ENCODE measurements around the gene ZNF101. TPM values are rescaled to one million over a fixed set of nuclear protein-coding genes. Genes with fewer than 3 reads are reported as not detected.

The ZNF101 gene
- polyA plus RNA-seq, 1 experiment: 2.5 TPM

DNA sequence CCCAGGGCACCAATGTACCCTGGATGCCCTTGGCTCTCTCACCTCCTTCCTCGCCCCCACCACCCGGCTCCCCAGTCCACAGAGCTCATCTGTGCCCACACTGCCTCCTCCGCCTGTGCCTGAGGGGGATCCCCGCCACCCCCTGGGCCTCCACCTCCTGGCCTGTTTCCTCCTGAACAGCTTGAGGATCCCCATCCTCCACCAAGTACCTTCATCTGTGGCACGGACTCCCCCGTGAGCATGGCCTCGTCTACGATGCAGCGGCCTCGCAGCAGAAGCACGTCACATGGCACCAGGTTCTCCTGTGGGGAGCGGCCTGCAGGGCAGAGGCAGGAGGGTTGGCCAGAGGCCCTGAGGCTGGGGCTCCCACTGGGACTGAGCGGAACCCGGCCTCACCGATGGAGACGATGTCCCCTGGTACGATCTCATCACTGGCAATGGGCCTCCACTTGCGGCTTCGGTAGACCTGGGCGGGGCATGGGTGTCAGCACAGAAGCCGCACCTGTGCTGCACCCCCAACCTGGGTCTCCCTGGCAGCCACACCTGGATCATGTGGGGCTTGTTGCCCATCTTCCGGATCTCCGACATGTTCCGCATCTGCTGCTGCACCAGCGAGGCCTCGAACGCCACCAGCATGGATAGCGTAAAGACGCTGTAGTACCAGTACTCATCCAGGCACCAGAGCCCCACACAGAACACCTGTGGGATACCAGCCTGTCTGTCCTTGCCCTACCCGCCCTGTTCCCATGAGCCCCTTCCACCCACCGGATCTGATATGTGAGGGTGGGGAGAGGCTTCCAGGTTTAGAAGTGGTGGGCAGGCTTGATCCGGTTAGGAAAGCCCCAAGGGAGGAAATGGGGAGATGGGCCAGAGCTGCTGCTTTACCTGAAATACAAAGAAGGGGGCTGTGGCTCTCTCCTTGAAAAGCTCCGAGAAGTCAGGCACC, 11.9 kb upstream of the ZNF101 start:
- no peak overlapping the region for H3K4me3 ChIP-seq (ENCODE audit: low read depth, low read length)
- peaks cover 58% of the 10 kb centered on the region for H3K36me3 ChIP-seq (ENCODE audit: control insufficient read depth, insufficient read depth, low read length)
- ChIA-PET POLR2A (no interaction called here), CTCF (interaction anchor here (0.6 to 2.8 kb wide), 4 partner anchors 10 to 124 kb away, joined by 3 to 9 read pairs (median 3); no protein-coding TSS in a partner anchor)
- TF ChIP-seq, protein P1, sequence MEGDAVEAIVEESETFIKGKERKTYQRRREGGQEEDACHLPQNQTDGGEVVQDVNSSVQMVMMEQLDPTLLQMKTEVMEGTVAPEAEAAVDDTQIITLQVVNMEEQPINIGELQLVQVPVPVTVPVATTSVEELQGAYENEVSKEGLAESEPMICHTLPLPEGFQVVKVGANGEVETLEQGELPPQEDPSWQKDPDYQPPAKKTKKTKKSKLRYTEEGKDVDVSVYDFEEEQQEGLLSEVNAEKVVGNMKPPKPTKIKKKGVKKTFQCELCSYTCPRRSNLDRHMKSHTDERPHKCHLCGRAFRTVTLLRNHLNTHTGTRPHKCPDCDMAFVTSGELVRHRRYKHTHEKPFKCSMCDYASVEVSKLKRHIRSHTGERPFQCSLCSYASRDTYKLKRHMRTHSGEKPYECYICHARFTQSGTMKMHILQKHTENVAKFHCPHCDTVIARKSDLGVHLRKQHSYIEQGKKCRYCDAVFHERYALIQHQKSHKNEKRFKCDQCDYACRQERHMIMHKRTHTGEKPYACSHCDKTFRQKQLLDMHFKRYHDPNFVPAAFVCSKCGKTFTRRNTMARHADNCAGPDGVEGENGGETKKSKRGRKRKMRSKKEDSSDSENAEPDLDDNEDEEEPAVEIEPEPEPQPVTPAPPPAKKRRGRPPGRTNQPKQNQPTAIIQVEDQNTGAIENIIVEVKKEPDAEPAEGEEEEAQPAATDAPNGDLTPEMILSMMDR (IDR thresholded peaks at IDR 0.05; ENCODE audit: insufficient read depth, low read depth, low read length): no peak
- no peaks in the 10 kb centered on the region for H3K27me3 ChIP-seq (ENCODE audit: control insufficient read depth, insufficient read depth, low read length)
- no peak for DNase-seq (ENCODE audit: low read depth)

DNA sequence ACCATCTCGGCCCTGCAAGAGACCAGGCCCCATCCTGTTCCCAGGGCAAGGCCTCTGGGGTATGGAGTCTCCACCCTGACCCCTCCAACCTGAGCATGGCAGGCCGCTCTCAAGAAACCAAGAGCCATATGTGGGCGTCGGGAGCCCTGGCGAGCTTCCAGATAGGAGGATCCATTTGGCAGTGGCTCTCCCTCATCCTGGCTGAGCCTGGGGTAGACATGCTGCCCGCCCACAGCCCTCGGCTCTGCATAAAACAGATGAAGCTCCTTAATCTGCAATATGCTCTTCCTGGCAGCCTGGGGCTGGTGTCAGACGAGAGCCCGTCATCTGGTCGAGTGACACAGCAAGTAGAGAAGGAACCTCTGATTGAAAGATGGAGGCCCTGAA, 11.2 kb upstream of the ZNF101 start:
- DNase-seq (ENCODE audit: low read depth): no peak
- TF ChIP-seq, protein P1 (IDR thresholded peaks at IDR 0.05; ENCODE audit: insufficient read depth, low read depth, low read length): no peak
- ChIA-PET POLR2A (no interaction called here), CTCF (interaction anchor here (0.6 to 1.3 kb wide), 2 partner anchors 9 to 125 kb away, joined by 3 read pairs; no protein-coding TSS in a partner anchor)
- Histone ChIP-seq H3K36me3 (ENCODE audit: control insufficient read depth, insufficient read depth, low read length) (peaks cover 52% of the 10 kb centered on the region), H3K4me3 (ENCODE audit: low read depth, low read length) (no peak overlapping the region), H3K27me3 (ENCODE audit: control insufficient read depth, insufficient read depth, low read length) (no peaks in the 10 kb centered on the region)

GRCh38 chr19:19659646-19660245, 8.9 kb upstream of the ZNF101 start:
- Histone ChIP-seq H3K27me3 (ENCODE audit: control insufficient read depth, insufficient read depth, low read length) (no peaks in the 10 kb centered on the region), H3K4me3 (ENCODE audit: low read depth, low read length) (no peak overlapping the region), H3K36me3 (ENCODE audit: control insufficient read depth, insufficient read depth, low read length) (peaks cover 36% of the 10 kb centered on the region)
- no peak for DNase-seq (ENCODE audit: low read depth)
- TF ChIP-seq, protein P1 (IDR thresholded peaks at IDR 0.05; ENCODE audit: insufficient read depth, low read depth, low read length): no peak
- CTCF ChIA-PET: interaction anchor here (1.1 kb wide), 1 partner anchor 128 kb away, joined by 3 read pairs; no protein-coding TSS in a partner anchor
- POLR2A ChIA-PET: no interaction called here

DNA sequence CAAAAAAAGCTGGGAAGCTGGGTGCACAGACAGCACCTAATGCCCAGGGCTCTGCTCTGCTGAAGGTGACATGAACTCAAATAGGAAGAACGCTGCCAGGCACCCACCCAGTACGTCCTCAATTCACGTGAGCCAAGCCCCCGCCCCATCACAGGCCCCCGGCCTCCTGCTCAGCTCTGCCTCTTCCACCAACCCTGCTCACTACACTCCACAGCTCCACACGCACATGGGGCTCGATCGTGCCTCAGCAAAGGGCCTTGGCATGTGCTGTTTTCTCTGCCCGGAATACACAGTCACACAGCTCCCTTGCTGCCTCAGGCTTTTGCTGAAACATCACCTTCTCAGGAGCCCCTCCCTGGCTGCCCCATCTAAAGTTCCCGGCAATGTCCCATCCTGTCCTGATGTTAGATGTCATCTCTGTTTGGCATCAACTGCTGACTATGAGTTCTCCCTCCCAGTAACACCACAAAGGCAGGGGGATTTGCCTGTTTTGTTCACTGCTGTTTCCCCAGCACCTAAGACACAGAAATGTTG, 7.4 kb upstream of the ZNF101 start:
- Histone ChIP-seq H3K36me3 (ENCODE audit: control insufficient read depth, insufficient read depth, low read length) (peaks cover 21% of the 10 kb centered on the region), H3K4me3 (ENCODE audit: low read depth, low read length) (no peak overlapping the region), H3K27me3 (ENCODE audit: control insufficient read depth, insufficient read depth, low read length) (no peaks in the 10 kb centered on the region)
- ChIA-PET CTCF (interaction anchor here (1.1 to 1.3 kb wide), 2 partner anchors 130 to 132 kb away, joined by 3 read pairs; no protein-coding TSS in a partner anchor), POLR2A (no interaction called here)
- no peak for DNase-seq (ENCODE audit: low read depth)
- TF ChIP-seq, protein P1 (IDR thresholded peaks at IDR 0.05; ENCODE audit: insufficient read depth, low read depth, low read length): no peak
